Mucosa of gallbladder (tissue), 1 donor: Measurements from ENCODE around the gene DNAJC17. TPM values are rescaled to one million over a fixed set of nuclear protein-coding genes. Genes with fewer than 3 reads are reported as not detected.

Experiments
- DNase-seq: peaks from one replicate; pipeline ENCODE4 v3.0.0-alpha.2; 2020; ENCODE audit warnings: low spot score
- total RNA-seq: library from RNA; stranded (reverse); gene quantifications from one replicate; pipeline ENCODE4 v1.2.1, GENCODE V29; 2021
- donor health status: DM: no; HTN: no; CAD: no.

DNAJC17 gene
- total RNA-seq, 1 donor from 2014 or later: 41.2 TPM

- DNase-seq: no peak
Measured at GRCh38 chr15:40789999-40790398, 17.3 kb downstream of the DNAJC17 start.

- DNase-seq: no peak
Measured at GRCh38 chr15:40789119-40789518, 18.2 kb downstream of the DNAJC17 start.

GRCh38 chr15:40787991-40788390 is 19.3 kb downstream of the DNAJC17 start:
- DNase-seq: no peak

GRCh38 chr15:40787344-40787841 is 19.9 kb downstream of the DNAJC17 start:
- peak; percentile 85 for DNase-seq

- DNase-seq: no peak
Measured at GRCh38 chr15:40785814-40786213, 21.5 kb downstream of the DNAJC17 start.

- no peak for DNase-seq
Measured at GRCh38 chr15:40785164-40785563, 22.1 kb downstream of the DNAJC17 start.

GRCh38 chr15:40782609-40783227 is 24.6 kb downstream of the DNAJC17 start:
- DNase-seq: peak; percentile 70

- peak; percentile 72 for DNase-seq
Measured at GRCh38 chr15:40776537-40777141, 30.6 kb downstream of the DNAJC17 start.

GRCh38 chr15:40775740-40776536 is 31.3 kb downstream of the DNAJC17 start:
- DNase-seq: no peak

GRCh38 chr15:40775007-40775406 is 32.3 kb downstream of the DNAJC17 start:
- DNase-seq: no peak

- DNase-seq: no peak
Measured at GRCh38 chr15:40773902-40774301, 33.4 kb downstream of the DNAJC17 start.

- DNase-seq: no peak
Measured at GRCh38 chr15:40773496-40773895, 33.8 kb downstream of the DNAJC17 start.

- DNase-seq: no peak
Measured at GRCh38 chr15:40772014-40772413, 35.3 kb downstream of the DNAJC17 start.

- DNase-seq: no peak
Measured at GRCh38 chr15:40771242-40771641, 36.0 kb downstream of the DNAJC17 start.

- no peak for DNase-seq
Measured at GRCh38 chr15:40770147-40770721, 37.0 kb downstream of the DNAJC17 start.

GRCh38 chr15:40769274-40770146 is 37.8 kb downstream of the DNAJC17 start, which contains the start of gene C15orf62:
Gene C15orf62, plus strand, starts transcription at chr15:40769980. Its CDS starts 516 bp downstream, at chr15:40770496.
- peak; percentile 83 for DNase-seq

- no peak for DNase-seq
Measured at GRCh38 chr15:40768521-40769273, 38.6 kb downstream of the DNAJC17 start.

GRCh38 chr15:40767838-40768500 is 39.3 kb downstream of the DNAJC17 start:
- no peak for DNase-seq

GRCh38 chr15:40766906-40767837 is 40.1 kb downstream of the DNAJC17 start:
- DNase-seq: no peak
